Stimulated activated CD4-positive, alpha-beta T cell treated with anti-CD3 and anti-CD28 coated beads, Interleukin-12 subunit alpha, Interleukin-12 subunit beta, amount 100 ng/mL, for 48 hours (primary cell): ENCODE data around the gene DNAJC4.
A peak's percentile ranks its signal among the peaks of the same experiment; 100 is the strongest.

ENCODE experiments used
- DNase-seq, 3 donors: peaks; one replicate each; pipeline ENCODE4 v3.0.0-alpha.2; 2020; ENCODE audit warnings: low read depth in 2 of 3, low spot score in 1 of 3

Gene DNAJC4

GRCh38 chr11:64229090-64229743 is 1.1 kb upstream of the DNAJC4 start:
- DNase-seq, result no peak

DNA sequence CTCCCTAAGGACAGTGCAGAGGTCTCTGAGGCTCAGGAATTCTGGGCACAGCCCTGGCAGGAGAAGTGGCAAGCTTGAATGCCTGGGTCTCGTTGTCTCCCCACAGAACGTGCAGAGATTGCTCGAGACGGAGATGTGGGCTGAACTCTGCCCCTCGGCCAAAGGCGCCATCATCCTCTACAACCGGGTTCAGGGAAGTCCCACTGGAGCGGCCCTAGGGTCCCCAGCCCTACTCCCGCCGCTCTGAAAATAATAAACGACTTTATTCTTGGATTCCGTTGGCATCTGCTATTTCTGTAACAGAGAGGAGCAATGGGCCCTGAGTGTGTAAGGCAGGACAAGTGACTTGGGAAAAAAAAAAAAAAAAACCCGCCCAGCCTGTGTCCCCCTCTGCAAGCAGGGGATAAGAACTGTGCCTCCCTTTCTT is 591 bp upstream of the DNAJC4 start:
- no peak for DNase-seq

DNA sequence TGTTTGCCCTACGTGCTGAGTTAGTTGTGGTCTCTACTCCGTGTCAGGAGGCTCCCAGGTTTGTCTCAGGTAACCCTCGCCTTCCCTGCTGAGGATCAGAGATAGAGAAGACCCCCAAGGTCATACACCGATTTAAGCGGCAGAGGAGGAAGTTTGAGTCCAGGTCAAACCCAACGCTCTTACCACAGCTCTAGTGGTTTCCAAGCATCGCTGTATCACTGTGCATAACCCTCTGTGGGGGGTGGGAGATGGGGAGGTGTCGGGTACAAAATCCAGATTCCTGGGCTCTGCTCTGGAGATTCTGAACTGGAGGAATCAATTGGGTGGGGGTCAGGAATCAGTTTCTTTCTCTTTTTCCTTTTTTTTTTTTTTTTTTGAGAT is 627 bp downstream of the DNAJC4 start:
- no peak for DNase-seq

DNA sequence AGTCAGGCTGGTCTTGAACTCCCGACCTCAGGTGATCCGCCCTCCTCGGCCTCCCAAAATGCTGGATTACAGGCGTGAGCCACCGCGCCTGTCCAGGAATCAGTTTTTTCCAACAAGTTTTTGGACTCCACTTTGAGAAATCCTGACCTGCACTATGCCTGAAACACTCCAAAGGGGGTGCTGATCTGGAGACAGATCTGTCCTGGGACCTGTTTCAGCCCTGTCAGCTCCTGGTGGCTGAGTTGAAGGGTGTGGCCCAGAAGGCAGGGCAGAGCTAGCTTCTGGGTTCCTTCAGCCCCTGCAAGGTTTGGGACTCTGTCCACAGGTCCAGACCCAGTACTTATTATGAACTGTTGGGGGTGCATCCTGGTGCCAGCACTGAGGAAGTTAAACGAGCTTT is 1.2 kb downstream of the DNAJC4 start:
- DNase-seq, result no peak

DNA sequence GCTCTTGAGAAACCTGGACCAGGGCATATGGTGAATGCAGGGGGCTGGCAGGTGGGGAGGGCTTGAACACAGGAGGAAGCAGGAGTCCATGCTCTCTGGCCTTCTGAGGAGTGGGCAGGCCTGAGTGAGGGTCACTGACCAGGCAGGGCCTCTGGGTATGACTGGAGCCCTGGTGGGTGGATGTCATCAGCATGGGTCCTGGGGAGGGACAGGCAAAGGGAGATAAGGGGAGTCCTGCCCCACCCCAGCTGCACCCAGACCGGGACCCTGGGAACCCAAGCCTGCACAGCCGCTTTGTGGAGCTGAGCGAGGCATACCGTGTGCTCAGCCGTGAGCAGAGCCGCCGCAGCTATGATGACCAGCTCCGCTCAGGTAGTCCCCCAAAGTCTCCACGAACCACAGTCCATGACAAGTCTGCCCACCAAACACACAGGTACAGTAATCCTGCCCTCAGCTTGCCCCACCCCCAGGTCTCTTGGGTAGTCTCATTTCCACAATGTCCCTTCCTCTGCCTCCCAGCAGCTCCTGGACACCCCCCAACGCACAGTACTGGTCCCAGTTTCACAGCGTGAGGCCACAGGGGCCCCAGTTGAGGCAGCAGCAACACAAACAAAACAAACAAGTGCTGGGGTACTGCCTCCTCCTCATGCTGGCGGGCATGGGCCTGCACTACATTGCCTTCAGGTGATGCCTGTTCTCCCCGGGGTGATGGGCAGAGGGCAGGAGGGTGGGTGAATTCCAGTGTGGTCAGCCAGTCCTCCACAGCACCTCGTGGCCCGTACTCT is 2.0 kb downstream of the DNAJC4 start:
- DNase-seq, result no peak

GRCh38 chr11:64232967-64233315 is 2.6 kb downstream of the DNAJC4 start:
- DNase-seq, result no peak

- DNase-seq, result peak in 1 of 3 donors; percentile 63
These were observed 3.7 kb downstream of the DNAJC4 start, which contains the start of gene VEGFB for GRCh38 chr11:64233913-64234586. TSS of gene VEGFB (plus strand) at chr11:64234584. CDS start at chr11:64234834, 250 bp downstream.

DNA sequence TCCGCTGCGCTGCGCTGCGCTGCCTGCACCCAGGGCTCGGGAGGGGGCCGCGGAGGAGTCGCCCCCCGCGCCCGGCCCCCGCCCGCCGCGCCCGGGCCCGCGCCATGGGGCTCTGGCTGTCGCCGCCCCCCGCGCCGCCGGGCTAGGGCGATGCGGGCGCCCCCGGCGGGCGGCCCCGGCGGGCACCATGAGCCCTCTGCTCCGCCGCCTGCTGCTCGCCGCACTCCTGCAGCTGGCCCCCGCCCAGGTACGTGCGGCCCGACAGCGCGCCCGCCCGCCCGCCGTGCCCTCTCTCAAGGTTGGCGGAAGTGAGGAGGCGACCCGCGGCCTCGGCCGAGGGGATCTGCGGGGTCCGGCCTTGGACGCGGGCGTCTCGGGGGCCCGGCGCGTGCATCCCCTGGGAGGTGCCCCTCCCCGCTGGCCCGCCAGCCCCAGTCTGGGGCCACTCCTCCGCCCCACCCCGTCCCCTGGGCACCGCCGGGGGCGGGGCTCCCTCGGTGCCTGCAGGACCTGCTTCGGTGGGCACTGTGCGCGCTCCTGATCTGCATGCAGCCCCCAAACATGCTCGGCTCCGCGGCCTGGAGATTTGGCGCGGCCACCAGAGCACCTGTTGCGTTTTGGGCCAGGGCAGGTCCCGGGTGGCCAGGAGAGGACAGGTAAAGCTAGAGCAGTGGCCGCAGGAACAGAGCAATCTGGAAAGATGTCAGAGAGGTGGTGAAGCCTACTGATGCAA is 4.5 kb downstream of the DNAJC4 start:
- DNase-seq, result no peak

GRCh38 chr11:64235437-64236161 is 5.3 kb downstream of the DNAJC4 start:
- no peak for DNase-seq

DNA sequence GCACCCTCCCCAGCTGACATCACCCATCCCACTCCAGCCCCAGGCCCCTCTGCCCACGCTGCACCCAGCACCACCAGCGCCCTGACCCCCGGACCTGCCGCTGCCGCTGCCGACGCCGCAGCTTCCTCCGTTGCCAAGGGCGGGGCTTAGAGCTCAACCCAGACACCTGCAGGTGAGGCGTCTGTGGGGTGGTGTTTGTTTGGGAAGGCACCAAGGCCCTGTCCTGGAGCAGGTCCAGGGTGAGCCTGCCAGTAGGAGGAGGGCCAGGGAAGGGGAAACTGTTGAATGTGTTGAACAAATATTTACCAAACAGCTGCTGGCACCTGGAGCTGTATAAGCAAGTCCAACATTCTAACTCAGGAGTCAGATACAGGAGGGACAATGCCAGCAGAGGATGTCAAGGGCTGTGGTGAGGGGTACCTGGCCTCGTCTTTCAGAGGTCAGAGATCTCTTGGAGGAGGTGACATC is 7.2 kb downstream of the DNAJC4 start:
- DNase-seq, result no peak

DNA sequence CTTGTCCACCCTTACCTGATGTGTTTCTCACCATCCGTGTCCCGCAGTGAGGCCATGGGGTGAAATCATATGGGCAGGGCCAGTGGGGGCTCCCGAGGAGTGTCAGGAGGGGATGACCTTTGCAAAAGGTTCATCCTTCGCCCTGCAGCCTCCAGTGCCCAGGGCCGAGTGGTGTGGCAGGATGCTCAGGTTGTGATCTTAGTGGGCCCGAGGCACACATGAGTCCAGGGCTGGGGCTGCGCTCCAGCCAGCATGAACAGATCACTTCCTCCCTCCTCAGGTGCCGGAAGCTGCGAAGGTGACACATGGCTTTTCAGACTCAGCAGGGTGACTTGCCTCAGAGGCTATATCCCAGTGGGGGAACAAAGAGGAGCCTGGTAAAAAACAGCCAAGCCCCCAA is 7.7 kb downstream of the DNAJC4 start:
- DNase-seq, result no peak

GRCh38 chr11:64238999-64239398 is 8.7 kb downstream of the DNAJC4 start:
- no peak for DNase-seq

DNA sequence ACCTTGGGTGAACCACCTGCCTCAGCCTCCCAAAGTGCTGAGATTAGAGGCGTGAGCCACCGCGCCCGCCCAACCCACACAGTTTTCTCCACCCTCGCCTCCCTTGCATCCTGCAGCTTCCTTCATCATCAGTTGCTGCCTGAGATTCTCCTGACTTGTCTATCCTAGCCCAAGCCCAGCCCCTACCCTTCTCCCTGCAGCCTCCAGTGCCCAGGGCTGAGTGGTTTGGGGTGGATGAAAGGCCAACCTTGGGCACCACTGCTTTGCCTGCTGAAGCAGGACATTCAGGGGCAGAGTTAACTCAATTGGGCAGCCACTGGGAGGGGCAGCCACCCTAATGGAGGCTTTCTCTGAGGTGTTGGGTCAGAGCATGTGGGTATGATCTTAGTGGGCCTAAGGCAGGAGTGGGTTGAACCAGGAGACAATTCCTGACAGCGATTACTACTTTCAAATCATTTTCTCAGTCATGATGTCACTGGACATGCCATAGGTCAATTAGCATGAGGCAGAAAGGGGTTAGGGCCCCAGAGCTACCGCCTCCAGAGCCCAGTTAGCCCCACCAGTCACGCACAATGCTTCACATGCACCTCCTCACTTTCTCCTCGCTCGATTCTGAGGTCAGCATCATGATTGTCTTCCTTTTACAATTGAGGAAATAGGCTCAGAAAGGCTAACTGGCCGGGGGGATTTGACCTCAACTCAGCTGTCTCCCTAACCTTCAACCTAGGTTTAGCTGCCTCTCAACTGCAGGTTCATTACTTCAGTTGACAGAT is 9.5 kb downstream of the DNAJC4 start:
- no peak for DNase-seq

DNA sequence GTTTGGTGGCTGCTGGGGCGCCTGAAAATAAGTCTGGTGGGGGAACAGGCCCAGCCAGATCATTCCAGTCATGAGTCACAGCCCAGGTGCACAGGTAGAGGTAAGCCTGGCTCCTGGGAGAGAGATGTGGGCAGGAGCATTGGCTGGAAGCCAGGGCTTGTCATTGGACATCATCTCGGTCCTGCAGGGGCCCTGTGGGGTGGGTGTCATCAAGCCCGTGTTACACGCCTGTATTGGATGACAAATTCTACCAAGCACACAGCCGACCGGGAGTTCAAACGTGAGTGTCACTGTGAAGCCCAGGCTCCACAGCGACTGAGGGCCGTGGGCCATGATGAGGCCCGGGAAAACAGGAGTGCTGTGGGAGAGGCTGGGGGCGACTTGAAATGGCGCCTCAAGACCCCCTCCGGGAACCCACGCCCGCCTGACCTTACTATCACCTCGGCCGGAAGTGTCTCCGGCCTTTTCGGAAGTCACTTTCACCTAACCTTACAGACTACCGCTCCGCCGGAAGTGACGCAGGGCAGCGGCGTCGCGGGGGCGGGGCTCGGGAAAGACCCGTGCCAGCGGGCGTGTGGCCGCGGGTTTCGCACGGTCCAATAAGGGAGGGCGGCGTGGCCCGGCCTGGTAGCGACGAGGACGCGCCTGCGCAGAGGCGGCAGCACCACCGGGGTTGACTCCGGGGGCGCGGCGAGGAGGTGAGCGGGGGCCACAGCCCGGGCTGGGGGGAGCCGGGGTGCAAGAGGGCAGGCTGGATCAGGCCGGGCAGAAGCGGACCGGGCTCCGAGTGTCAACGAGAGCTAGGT is 10.3 kb downstream of the DNAJC4 start, which contains the start of gene FKBP2:
TSS of gene FKBP2 (plus strand) at position 661 of the 806 bp plus-strand sequence. CDS start 1,293 bp downstream, outside the sequence.
- DNase-seq, result peak; percentile 92 to 97 (median 94)

DNA sequence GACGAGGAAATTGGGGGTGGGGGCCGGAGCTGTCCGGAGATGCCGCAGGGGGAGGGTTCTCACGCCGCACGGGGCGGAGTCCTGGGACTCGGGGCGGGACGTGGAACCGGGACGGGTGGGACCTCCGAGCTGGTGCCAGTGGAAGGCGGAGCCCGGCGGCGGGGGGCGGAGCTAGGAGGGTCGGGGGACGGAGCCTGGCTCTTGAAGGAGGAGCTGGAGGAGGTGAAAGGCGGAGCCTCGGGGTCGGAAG is 10.8 kb downstream of the DNAJC4 start:
- peak in 2 of 3 donors; percentile 100 for DNase-seq

DNA sequence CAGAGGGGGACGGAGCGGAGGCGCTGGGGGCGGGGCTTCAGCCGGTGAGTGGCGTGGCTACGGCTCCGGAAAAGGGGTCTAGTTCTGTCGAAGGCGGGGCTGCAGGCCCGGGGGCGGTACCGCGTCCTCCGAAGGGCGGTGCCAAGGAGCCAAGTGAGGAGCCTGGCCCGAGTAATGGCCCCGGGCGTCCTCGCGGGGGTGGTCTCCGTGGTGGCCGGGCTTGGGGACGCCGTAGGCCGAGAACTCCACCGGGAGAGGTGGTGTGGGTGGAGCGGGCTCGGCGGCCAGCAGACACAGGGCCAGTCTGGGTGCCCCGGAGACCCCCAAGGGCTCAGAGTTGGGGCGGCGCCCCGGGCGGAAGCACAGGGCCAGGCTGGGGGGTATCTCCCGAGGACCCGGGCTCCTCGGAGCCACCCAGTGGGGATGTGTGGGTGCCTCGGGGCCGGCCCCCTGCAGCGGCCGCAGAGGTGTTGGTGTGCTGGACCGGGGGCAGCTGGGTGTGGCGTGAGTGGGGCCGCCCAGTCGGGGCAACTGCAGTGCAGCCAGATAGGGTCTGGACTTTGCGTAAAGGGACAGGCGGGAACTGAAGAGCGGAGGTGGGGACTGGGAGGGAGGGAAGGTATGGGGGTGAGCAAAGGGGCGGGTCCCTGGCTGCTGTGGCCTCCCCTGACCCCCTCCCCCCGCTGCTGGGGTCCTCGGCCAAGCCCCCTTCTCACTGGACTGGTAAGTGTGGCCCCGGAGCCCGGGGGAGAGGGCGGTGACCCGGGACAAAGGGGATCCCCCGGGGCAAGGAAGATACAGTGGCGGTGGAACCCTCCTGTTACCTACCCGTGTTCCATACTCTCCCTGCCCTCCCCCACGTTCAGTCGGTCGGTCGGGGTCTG is 11.4 kb downstream of the DNAJC4 start:
- DNase-seq, result peak in 1 of 3 donors; percentile 100

- DNase-seq, result no peak
These were observed 13.0 kb downstream of the DNAJC4 start for GRCh38 chr11:64243236-64243854.

DNA sequence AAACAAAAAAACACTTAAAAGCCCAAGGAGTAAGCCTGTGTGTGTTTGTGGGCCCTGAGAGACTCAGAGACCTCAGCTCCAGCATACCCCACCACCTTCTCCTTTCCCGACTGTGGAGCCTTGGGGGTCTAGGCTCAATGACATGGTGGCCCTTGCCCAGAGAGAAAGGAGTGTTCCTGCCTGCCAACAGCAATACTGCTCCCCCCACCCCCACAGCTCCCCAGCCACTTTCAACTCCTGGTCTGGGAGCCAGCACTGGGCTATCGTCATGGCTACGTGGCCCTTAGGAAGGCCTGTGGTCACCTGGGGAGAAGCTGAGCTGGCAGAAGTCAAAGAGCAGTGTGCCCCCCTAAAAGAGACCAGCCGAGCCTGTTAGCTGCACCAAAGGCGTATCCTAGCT is 13.8 kb downstream of the DNAJC4 start:
- DNase-seq, result no peak
